Stimulated activated CD4-positive, alpha-beta T cell treated with anti-CD3 and anti-CD28 coated beads, Interleukin-2, amount 100 ng/mL, for 4 hours (primary cell): ENCODE results near the gene STARD10.

Experiments used
- DNase-seq: peaks from one replicate; pipeline ENCODE4 v3.0.0-alpha.2; 2020; ENCODE audit warnings: low read depth

Gene STARD10

DNA sequence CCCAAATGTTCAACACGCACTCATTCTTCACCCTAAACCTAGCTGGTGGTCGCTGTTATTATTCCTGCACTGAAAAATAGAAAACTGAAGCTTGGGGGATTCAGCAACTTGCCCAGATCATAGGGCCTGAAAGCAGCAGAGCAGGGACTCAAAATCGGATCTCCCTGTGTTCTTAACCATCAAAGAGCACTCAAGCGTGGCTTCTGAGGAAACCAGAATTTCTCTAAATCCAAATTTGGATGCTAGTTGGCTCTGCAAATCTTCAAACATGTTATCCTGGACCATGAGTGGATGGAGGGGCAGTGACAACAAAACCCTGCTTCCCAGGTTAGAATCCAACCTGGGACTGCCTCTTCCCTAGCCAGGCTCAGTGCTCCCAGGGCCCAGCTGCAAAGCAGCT, 30.0 kb downstream of the STARD10 start:
- no peak for DNase-seq

- DNase-seq = no peak
These were observed 31.1 kb downstream of the STARD10 start for GRCh38 chr11:72762641-72763304.

- no peak for DNase-seq
These were observed 33.1 kb downstream of the STARD10 start for GRCh38 chr11:72760539-72761405.

DNA sequence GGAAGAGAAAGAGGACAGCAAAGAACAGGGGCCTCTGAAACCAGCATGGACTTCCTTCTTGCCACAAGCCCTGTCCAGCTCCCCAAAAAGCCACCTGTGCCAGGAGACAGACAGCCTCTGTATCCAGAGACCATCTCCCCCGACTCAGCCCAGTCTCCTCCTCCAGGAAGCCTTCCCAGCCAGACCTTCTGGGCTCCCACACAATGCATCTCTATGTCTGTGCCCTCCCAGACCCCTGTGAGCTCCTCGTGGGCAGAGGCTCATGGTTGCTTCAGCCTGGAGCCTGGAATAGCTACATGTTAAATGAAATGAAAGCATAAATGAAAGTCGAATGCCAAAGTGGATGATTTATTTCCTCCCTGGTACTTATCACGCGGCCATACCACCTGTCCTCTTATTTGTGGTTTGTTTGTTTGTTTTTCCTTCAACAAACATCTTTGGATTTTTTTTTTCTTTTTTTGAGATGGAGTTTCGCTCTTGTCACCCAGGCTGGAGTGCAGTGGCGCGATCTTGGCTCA, 34.3 kb downstream of the STARD10 start:
- no peak for DNase-seq

DNA sequence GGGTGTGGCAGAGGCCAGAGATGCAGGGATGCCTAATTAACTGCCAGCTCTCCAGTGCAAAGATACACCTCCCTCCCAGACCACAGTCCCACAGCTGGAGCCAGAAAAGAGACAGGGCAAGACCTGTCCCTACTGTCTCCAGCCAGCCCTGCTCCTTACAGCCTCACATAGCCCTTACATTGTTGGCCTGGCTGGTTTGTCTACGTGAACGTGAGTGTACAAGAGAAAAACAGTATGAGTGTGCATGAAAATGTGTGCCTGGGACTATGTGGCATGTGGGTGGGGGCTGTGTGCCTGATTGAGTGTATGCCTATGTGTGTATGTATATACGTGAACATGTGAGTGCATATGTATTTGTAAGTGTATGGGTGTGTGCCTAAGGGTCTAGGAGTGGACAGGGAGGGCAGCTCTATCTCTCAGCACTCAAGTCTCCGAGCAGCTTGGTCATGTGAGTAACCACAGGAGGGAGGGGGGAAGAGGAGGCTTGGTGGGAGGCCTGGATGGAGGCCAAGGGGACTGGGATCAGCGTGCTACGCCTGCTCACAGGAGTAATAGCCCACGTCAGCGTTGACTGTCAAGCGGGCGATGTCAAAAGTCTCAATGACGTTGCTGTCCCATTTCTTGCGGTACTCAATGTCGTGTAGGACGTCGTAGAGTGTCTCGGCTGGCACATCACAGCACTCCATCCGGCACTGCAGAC, 35.0 kb downstream of the STARD10 start:
- DNase-seq = no peak

GRCh38 chr11:72758304-72758689, 35.5 kb downstream of the STARD10 start:
- no peak for DNase-seq

DNA sequence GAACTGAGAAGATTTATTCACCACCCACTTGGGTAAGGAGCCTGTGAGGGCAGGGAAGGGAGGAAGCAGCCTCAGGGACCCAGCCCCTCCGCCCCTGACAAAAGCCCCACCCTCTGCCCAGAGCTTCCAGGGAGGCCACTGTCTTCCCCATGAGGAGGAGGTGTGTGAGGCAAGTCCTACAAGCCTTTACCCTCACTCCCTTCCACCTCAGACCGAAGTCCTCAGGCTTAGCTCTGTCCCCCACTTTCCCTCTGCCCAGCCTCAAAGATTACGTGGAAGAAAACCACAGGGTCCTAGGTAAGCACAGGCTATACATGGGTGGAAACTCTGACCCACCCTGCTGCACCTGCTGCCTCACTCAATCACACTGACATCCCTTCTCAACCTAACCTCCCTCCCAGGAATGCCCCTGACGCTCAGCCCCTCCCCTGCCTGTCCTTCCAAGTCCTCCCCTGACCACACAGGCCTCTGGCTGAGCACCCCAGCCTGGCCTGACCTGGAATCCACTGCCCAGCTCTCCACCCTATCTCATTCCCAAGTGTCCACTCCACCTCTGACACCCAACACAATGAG, 38.0 kb downstream of the STARD10 start:
- DNase-seq = no peak

DNA sequence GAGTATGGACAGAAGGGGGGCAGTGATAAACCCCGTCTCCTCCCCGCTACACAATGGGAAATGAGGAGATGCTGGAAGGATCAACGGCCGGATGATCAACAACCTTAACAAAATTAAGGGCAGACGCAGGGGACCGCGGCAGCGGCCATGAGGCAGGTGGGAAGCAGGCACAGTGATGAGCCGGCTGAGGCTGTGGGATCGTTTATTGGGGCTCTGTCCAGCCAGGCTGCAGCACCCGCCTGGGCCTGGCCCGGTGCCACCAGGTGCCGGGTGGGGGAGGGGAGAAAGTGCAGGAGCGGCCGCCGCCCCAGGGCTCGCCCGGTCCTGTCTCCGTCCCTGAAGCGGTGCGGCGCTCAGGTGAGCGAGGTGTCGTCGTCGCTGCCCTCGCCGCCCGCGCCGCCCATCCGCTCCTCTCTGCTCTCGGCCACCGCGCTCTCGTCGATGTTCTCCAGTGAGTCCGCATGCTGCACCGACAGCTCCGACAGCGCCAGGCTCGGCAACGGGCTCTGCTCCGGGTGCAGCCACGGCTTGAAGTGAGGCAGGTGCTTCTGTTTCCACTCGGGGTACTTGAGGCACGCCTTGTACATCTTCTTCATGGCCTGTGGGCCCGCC, 39.2 kb downstream of the STARD10 start:
- DNase-seq = no peak

DNA sequence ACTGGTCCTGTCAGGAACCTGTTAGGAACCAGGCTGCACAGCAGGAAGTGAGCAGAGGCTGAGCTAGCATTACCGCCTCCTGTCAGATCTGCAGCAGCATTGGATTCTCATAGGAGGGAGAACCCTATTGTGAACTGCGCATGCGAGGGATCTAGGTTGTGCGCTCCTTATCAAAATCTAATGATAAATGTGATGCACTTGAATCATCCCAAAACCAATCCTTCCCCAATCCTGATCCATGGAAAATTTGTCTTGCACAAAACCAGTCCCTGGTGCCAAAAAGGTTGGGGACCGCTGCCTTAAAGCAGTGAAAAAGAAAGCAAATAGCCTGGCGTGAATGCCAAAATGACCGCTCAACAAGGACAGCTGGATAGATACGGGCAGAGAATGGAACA, 39.7 kb downstream of the STARD10 start:
- no peak for DNase-seq

DNA sequence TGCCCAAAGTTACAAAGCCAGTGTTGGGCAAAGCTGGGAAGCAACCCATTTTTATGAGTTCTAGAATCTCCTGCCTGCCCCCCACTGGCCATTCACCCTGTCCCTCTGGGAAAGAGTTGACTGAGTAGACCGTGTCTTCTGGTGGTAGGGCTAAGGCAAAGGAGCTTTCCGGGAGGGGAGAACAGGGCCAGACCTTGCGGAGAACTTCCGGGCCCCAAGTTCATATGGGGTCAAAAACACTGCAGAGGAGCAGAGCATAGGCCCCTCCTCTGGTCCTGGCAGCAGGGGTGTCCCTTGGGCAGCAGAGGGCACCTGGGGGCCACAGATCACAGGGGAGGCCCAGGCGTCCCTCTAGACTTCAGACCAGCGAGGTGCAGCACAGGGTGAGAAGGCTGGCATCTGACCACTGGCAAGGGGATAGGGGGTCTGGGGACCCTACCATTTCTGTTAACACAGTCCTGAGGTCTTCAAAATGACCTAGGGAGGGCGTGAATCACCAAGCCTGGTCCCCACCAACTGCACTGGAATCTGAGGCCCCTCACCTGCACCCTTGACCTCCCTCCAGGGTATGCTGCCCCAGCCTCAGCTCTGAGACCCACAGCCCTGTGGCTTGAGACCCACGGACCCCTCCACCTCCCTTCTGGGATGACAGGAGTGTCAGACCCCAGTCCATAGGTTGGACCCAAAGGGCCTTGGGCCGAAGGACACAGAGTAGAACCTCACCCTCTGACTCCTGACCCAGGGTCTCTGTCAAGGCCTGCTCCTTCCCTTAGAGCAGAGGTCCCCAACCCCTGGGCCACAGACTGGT, 40.3 kb downstream of the STARD10 start:
- DNase-seq = no peak

DNA sequence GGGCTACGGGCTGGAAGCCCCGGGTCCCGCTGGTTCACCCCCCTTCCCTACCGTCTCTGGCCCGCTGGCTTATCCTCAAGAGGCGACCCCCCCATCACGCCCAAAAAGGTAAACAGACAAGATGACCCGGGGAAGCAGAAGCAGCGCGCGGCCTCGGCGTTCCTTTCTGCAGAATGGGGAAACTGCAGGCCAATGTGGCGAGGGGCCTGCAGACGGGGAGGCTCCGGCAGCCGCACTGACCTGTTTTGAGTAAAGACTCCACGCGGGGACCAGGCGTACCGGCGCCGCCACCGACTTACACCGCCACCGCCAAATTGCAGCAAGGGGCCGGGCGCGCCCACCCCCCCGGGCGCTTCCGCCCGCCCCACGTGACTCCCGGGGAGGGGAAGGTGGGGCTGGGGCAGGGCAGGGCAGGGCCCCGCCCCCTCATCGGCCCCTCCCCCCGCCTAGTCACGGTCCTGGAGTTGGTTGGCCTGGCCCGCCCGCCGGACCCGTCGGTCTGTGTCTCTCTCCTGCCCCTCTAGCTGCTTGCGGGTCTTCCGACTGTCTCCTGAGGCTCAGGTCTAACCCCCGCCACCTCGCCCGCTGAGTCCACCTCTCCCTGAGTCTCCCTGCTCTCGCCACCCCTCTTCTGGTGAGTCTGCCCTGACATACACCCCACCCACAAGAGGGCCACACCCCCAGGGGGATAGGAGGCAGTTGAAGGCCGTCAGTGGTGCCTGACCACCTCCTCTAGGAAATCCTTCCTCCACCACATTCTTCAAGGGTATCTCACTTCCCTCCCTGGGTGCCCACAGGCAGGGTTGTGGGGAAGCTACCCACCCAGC, 41.5 kb downstream of the STARD10 start, which contains the start of gene ARAP1:
ARAP1 (minus strand) TSS at position 321 of the 827 bp plus-strand sequence. CDS start 25,280 bp downstream, outside the sequence.
- DNase-seq = peak; percentile 64

DNA sequence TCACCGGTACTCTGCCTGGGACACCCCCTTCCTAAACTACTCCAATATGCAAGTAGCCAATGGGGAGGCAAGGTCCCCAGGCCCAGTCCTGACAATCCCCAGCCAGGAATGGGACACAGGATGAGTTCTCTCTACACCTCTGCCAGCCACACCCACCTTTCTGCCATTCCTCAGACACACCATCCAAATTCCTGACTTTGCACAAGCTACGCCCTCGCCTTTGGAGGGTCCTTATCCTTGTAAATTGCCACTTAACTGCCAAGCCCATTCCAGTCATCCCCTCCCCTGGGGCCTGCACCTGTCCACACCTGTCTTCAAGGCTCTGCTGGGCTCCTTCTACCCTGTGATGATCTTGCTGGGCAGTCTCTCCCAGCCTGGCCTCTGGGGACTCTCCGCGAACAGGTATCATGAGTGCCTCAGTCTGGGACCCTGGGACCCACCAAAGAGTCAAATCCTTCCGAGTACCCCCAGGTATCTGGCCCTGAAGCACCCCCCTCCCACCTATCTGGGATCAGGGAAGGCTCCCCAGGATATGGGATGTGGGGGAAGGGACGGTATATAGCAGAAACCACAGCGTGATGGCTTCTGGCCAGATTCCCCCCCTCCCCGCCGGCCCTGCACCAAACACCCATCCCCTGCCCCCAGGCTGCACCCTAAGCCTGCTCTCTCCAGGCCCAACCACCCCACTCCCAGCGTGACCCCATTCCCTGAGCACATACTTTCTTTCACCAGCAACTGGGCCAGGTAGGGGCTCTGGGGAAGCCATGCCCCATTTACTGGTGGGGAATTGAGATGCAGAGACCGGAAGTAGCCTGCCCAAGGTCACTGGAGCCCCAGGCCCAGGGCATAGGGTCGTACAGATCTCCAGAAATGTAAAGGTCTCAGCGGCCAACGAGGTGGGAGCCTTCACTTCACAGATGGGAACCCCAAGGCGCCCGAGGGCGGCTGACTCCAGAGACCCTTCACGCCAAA, 42.4 kb downstream of the STARD10 start:
- DNase-seq = no peak

DNA sequence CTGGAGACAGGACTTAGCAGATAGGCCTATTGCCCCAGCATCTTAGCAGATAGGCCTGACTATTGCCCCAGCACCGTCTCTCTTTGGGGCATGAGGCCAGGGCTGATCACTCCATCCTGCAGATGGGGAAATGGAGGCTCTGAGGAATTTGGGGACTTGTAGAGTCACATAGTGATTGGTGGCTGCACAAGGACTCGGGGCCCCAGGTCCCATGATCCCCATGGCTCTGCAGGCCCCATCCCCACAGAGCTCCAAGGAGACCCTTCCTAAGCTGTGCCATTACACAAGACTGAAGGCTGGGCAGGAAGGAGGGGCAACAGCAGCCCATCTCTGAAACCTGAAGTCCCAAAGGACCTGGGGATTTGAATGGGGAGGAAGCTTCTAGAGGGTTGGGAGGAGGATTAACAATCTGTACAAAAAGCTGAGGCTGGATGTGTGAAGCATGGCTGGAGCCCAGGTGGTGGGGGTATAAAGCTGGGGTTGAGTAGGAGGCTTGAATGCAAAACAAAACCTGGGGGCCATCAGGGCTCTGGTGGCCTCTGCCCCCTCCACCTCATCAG, 43.2 kb downstream of the STARD10 start:
- no peak for DNase-seq

DNA sequence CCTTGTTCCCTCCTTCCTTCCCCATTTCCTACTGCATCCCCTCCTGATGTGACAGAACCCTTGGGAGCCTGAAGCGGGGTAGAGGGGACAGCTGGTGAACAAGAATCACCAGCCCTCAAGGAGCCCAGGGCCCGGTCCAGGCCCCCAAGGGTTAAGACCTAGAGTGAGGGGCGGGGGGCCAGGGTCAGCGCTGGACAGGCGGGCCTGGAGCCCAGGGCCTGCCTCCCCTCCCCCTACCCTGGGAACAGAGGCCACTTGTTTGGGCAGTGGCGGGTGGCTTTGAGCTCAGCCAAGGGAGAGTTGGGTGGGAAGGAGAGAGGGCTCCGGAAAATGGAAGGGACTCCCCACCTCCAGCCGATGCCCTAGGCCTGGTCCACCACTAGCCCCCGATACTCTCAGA, 43.8 kb downstream of the STARD10 start:
- no peak for DNase-seq

GRCh38 chr11:72747289-72747855, 46.5 kb downstream of the STARD10 start:
- DNase-seq = no peak

DNA sequence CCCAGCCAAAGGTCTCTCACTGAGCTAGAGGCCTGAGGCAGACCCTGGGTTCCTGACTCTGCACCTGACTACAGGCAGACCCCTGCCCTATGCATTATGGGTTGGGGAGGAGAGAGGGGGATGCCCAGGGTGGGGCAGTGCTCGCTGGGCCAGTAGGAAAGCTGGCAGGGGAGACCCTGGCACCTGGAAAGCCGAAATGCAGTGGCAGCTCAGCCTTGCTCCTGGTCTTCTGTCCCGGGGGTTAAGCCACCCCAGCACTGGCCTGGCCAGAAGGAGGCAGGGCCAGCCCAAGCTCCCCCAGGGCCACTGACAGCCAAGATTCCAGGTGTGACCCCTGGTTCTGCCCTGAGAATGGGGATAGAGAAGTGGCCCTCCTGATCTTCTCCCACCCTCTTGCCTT, 47.0 kb downstream of the STARD10 start:
- no peak for DNase-seq

- no peak for DNase-seq
These were observed 47.8 kb downstream of the STARD10 start for GRCh38 chr11:72745925-72746550.

DNA sequence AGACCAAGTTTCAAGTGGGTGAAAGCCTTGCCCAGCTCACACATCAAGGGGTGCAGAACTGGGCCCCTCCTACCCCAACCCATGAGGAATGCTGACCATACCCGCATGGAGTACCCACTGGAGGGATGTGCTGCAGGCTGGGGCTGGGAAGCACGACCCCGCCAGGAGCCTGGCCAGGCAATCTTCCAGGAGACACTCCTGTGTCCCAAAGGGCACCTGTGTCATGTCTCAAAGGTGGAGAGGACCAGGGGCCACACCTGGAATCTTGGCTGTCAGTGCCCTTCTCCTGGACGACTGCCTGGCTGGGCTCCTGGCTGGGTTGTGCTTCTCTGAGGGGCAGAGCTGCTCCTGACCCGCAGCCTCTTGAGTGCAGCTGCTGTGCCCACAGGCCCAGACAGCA, 48.3 kb downstream of the STARD10 start:
- no peak for DNase-seq
